GM19397 (cell line): ENCODE data around the gene POLK.
A peak's percentile ranks its signal among the peaks of the same experiment; 100 is the strongest.
"Not testable (repeated sequence)": the region's sequence is repeated elsewhere in the genome, so short reads cannot be mapped to it uniquely, and the experiment has no call there.

Experiments used
- ATAC-seq: cut with Tn5 transposase; IDR thresholded peaks from one replicate; pipeline ENCODE4 v1.9.1; 2021; ENCODE audit warnings: mild to moderate bottlenecking, moderate library complexity; ENCODE audit not compliant: unreplicated experiment

The POLK gene

DNA sequence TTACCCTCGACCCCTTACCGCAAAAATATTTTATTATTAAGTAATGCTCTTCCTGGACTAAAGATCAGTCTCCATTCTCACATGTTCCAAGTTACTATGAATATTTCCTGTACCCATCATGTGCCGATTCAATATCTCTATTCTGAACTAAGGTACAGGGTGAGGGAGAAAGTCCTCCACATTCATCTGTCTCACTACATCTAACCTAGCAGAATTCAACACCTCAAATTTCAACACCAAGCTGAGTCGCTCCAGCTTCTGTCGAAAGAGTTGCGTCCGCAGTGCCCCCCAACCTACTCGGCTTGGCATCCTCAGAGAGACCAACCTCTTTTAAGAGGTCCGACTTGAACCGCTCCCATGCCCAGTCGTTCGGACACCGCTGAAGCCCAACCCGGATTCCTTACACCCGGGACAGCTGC is 1.3 kb upstream of the POLK start:
- ATAC-seq: no peak

GRCh38 chr5:75510836-75511434 is 756 bp upstream of the POLK start:
- peak; percentile 23 for ATAC-seq

GRCh38 chr5:75512383-75513074 is 838 bp downstream of the POLK start:
- no peak for ATAC-seq

- ATAC-seq: no peak
Observed at GRCh38 chr5:75513841-75514240, 2.1 kb downstream of the POLK start.

DNA sequence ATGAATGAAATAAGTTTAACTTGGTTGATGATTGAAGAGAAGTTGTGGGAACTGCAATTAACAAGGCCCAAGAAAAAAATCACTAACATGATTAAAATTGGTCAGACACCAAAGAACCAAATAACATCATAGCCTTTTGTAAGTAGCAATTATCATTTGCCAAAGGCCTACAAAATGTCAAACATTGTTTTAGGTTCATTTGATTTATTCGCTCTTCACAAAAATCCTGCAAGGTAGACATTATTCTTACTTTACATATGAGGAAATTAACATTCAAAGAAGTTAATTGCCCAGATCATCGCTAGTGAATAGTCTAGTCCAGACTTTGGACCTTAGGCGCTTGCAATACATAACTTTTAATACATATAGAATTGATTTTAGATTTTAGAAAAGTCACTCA is 2.6 kb downstream of the POLK start:
- ATAC-seq: no peak

GRCh38 chr5:75519761-75520160 is 8.1 kb downstream of the POLK start:
- no peak for ATAC-seq

DNA sequence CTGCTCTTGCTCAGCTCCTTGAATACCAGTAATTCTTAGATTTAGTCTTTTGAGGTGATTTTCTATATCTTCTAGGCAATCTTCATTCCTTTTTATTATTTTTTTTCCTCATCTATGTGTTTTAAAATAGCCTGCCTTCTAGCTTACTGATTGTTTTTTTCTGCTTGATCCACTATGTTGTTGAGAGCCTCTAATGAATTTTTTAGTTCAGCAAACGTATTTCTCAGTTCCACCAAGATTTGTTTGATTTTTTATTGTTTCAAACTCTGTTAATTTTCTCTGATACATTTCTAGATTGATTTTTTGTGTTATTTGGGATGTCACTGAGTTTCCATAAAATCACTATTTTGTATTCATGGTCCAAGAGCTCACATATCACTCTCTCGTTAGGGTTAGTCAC is 9.5 kb downstream of the POLK start:
- no peak for ATAC-seq

DNA sequence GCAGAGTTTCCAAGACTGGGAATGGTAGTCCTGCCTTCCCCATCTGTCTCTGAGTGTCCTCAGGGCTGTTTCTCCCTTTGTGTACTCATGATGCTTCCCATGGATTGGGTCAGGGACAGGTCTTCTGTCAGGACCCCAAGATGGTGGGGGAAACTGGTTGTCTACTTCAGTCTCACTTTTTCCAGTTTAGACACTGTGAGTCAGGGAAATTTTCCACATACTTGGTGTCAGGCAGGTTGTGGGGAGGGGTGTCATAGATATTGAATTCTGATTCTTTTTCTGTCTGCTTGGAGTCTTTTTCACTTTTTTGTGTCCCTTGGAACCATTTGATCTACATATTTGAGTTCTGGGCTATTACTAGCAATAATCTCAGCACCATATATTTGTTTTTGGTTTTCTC is 10.3 kb downstream of the POLK start:
- ATAC-seq: no peak

GRCh38 chr5:75522542-75522941 is 10.9 kb downstream of the POLK start:
- no peak for ATAC-seq

DNA sequence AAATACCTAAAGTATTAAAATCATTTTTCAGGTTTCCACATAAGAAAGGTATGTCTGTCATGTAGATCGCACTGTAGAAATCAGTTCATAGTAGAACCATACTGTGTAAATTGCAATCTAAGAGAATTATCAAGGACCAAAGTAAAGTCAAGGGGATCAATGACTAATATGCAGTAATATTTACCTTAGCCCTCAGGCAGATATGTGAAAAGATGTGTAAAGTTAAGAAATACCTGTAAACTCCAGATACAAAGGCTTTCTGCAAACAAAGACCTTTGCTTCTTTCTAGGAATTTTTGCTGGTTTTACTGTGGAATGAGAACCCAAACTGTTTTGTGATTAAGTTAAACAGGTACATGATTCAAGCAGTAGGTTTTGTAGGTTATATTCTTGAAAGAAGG is 11.6 kb downstream of the POLK start:
- no peak for ATAC-seq

DNA sequence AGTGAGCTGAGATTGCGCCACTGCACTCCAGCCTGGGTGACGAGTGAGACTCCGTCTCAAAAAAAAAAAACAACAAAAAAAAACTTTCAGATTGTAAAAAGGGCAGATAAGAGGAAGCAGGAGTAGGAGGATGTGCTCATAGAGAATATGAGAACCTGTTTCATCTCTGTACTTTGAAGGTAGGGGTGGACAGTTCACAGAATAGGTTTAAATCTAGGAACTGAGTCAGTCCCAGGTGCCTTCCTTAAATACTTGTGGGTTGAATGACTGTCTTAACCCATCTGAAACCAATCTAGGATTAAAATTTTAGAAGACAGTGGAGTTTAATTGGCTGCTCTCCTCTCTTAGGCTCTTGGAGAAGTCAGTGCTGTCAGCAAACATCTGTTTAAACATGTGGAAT is 12.4 kb downstream of the POLK start:
- ATAC-seq: peak; percentile 67

DNA sequence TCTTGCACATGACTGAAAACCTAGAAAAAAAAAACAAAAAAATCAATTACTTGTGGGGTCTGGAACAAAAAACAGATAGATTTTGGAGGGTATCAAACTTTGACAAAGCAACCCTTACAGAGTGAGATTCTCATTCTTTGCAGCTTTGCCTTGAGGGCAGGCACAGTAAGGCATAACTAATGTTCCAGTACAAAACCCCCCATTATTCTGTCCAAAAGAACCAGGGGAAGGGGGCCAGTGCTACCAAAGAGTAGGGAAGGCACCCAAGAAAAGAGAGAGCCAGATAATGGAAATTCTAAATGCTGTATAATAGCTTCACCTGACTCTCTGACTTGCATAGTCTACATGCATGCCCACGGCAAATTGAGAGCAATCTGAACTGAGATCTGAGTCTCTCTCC is 12.9 kb downstream of the POLK start:
- ATAC-seq: no peak

GRCh38 chr5:75525344-75525743 is 13.7 kb downstream of the POLK start:
- no peak for ATAC-seq

DNA sequence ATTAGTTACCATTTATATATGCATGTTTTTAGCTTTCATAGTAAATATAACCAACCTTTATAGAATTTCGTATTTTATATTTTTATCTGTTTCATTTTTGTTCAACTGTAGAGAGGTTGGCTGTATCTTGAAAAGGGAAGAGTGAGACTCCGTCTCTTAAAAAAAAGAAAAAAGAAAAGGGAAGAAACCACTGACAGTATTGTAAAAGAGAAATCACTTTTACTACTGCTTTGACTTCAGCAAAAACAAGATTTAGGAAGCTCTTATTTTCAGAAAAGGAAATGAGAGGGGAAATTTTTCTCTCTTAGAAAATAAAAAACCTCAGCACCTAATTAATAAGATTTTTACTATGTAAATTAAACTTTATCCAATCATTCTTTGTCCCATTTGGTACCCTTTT is 14.4 kb downstream of the POLK start:
- ATAC-seq: no peak

DNA sequence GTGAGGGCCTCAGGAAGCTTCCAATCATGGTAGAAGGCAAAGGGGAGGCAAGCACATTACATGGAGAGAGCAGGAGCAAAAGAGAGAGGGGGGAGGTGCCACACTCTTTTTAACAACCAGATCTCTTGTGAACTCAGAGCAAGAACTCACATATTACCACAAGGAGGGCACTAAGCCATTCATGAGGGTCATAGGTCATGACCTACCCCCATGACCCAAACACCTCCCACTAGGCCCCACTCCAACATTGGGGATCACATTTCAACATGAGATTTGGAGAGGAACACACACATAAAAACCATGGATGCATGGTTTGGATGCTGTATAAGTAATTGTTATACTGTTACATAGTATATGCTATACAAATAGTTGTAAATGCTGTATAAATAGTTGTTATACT is 17.5 kb downstream of the POLK start:
- ATAC-seq: no peak

DNA sequence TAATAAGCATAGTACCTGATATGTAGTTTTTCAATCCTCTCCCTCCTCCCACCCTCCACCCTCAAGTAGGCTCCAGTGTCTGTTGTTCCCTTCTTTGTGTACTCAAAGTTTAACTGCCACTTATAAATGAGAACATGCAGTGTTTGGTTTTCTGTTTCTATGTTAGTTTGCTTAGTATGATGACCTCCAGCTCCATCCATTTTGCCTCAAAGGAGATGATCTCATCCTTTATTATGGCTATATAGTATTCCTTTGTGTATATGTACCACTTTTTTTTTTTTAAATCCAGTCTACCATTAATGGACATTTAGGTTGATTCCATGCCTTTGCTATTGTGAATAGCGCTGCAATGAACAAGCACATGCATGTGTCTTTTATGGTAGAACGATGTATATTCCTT is 20.5 kb downstream of the POLK start:
- ATAC-seq: no peak

GRCh38 chr5:75533716-75534115 is 22.0 kb downstream of the POLK start:
- not testable (repeated sequence) for ATAC-seq

GRCh38 chr5:75534734-75535133 is 23.0 kb downstream of the POLK start:
- ATAC-seq: no peak

DNA sequence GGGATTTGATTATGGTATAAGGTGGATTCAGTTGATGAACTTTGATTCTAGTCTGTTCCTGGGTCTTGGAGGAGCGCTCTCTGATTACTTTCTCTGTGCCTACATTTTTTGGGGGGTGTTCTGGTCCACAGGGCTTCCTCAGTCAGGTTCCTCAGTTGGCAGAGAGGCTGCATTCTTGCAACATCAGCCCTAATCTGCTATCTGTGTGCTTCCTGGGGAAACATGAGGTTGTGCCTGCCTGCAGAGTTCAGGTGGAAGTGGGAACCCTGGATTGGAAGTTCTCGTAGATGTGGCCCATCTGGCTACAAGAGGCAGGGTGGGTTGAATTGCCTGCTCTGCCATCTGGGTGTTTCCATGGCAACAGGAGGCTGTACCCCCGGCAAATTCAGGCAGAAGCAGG is 24.5 kb downstream of the POLK start:
- ATAC-seq: no peak

- ATAC-seq: no peak
Observed at GRCh38 chr5:75536694-75537360, 25.1 kb downstream of the POLK start.

DNA sequence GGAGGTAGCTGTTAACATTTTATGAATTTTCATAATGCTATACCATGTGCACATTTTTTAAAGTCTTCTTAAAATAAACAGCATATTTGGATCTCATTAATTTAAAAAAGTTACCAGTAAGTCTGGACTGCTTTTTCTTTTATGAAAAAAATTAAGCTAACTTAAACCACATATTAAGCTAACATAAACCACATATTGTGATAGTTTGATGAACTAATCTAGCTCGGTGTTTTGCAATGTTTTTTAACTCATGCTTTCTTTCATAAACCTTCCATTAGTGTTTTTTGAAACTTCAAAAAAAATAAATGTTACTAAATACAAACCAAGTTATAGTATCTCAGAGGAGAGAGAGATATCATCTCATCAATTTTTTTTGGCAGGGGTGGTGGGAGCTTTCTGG is 26.5 kb downstream of the POLK start:
- no peak for ATAC-seq

- ATAC-seq: no peak
Observed at GRCh38 chr5:75545131-75545530, 33.4 kb downstream of the POLK start.
